HCT116 (cell line): Measurements from ENCODE around the gene JAK2. TPM values are rescaled to one million over a fixed set of nuclear protein-coding genes. Genes with fewer than 3 reads are reported as not detected.

Source experiments
- ATAC-seq: fragments of 200-7000 bp; cut with Tn5 transposase; 2 replicates; pipeline ENCODE4 v1.9.1; 2020; ENCODE audit warnings: mild to moderate bottlenecking, moderate library complexity
- BruUV-seq: library from RNA; stranded (reverse); fragments of 400-500 nt; replicated peaks from 2 replicates; lab custom pipeline; 2021; lab: Mats Ljungman, UMichigan
- CTCF ChIA-PET: fragments of 300-600 bp; sonication (Branson Sonifier 250); formaldehyde crosslinking; loops from one replicate; lab custom pipeline; 2021; ENCODE audit warnings: antibody characterized with exemption; lab: Charles Lee
- POLR2A ChIA-PET: fragments of 300-600, 350-600 bp; sonication (Branson Sonifier 250); formaldehyde crosslinking; loops from one replicate; lab custom pipeline; 2021; ENCODE audit warnings: antibody characterized with exemption; lab: Charles Lee
- RAD21 ChIA-PET, 2 experiments: fragments of 300-600 bp; sonication (Branson Sonifier 250); formaldehyde crosslinking; loops; one replicate each; lab custom pipeline; 2023; ENCODE audit warnings: low total read pairs in 2 of 2; ENCODE audit not compliant: uncharacterized antibody in 2 of 2, unreplicated experiment in 2 of 2, low non-redundant PET in 1 of 2; lab: Charles Lee
- DNase-seq: peaks from one replicate; pipeline ENCODE4 v3.0.0-alpha.2; 2010; ENCODE audit warnings: low read depth, low spot score
- H2AFZ ChIP-seq: fragments of 200-600 bp; shearing (Covaris generic), sonication (generic); 2 replicates; pipeline ENCODE4 v1.6.1; 2017; ENCODE audit warnings: low read depth, mixed run types, mixed read lengths, antibody characterized with exemption, low read length; ENCODE audit not compliant: poor library complexity, severe bottlenecking
- H3K27ac ChIP-seq: 2 replicates; pipeline ENCODE4 v1.5.1; 2012; ENCODE audit warnings: low read depth, low read length
- H3K27me3 ChIP-seq: fragments of 200-600 bp; sonication (generic); 2 replicates; pipeline ENCODE4 v1.6.1; 2016; ENCODE audit warnings: mixed run types, low read length, mixed read lengths; ENCODE audit not compliant: insufficient read depth
- H3K36me3 ChIP-seq, 2 experiments: fragments of 200-500 bp in 1 of 2; fragments of 200-600 bp in 1 of 2; sonication (Bioruptor generic) in 1 of 2; sonication (generic) in 1 of 2; 2 replicates each; pipeline versions ENCODE4 v1.5.1 to v1.6.1; 2014 to 2016; ENCODE audit warnings: low read length in 2 of 2, inconsistent platforms in 1 of 2, mixed read lengths in 1 of 2, mixed run types in 1 of 2; ENCODE audit not compliant: insufficient read depth in 2 of 2, control insufficient read depth in 1 of 2
- H3K4me1 ChIP-seq, 2 experiments: fragments of 200-600 bp in 1 of 2; sonication (generic) in 1 of 2; 2 replicates each; pipeline versions ENCODE4 v1.5.1 to v1.6.1; 2012 to 2017; ENCODE audit warnings: low read length in 2 of 2, inconsistent platforms in 1 of 2, mild to moderate bottlenecking in 1 of 2, mixed read lengths in 1 of 2, mixed run types in 1 of 2, moderate library complexity in 1 of 2; ENCODE audit not compliant: insufficient read depth in 2 of 2, control insufficient read depth in 1 of 2
- H3K4me2 ChIP-seq: fragments of 200-600 bp; sonication (generic); 2 replicates; pipeline ENCODE4 v1.6.1; 2017; ENCODE audit warnings: mixed run types, low read length, mixed read lengths
- H3K4me3 ChIP-seq, 2 experiments: fragments of 200-600 bp in 1 of 2; sonication (generic) in 1 of 2; replicated peaks in 1 of 2; 2 replicates each; pipeline ENCODE4 v1.5.1; 2011 to 2016; ENCODE audit warnings: low read length in 2 of 2, control low read depth in 1 of 2, low read depth in 1 of 2, mild to moderate bottlenecking in 1 of 2, mixed read lengths in 1 of 2, mixed run types in 1 of 2
- H3K79me2 ChIP-seq: fragments of 200-600 bp; sonication (generic); 2 replicates; pipeline ENCODE4 v1.6.1; 2017; ENCODE audit warnings: mild to moderate bottlenecking, mixed run types, low read length, moderate library complexity, mixed read lengths; ENCODE audit not compliant: insufficient read depth
- H3K9ac ChIP-seq: fragments of 200-600 bp; sonication (generic); 2 replicates; pipeline ENCODE4 v1.6.1; 2016; ENCODE audit warnings: low read length, mixed read lengths
- H3K9me2 ChIP-seq: fragments of 200-600 bp; sonication (generic), shearing (Covaris generic); 2 replicates; pipeline ENCODE4 v1.6.1; 2017; ENCODE audit warnings: mixed run types, mild to moderate bottlenecking, moderate library complexity; ENCODE audit not compliant: insufficient read depth
- H3K9me3 ChIP-seq, 2 experiments: fragments of 200-500 bp in 1 of 2; fragments of 200-600 bp in 1 of 2; sonication (Bioruptor generic) in 1 of 2; sonication (generic) in 1 of 2; 2 replicates each; pipeline ENCODE4 v1.6.1; 2014 to 2017; ENCODE audit warnings: low read length in 2 of 2, mixed read lengths in 2 of 2, inconsistent platforms in 1 of 2, low read depth in 1 of 2, mild to moderate bottlenecking in 1 of 2, mixed run types in 1 of 2, moderate library complexity in 1 of 2; ENCODE audit not compliant: control insufficient read depth in 1 of 2, insufficient read depth in 1 of 2
- H4K20me1 ChIP-seq: fragments of 200-600 bp; sonication (generic), shearing (Covaris generic); 2 replicates; pipeline ENCODE4 v1.6.1; 2017; ENCODE audit warnings: mixed run types, mild to moderate bottlenecking, moderate library complexity; ENCODE audit not compliant: insufficient read depth
- CBX3 ChIP-seq: IDR thresholded peaks from 2 replicates; pipeline ENCODE4 v1.6.1; 2012; ENCODE audit warnings: low read depth
- CEBPB ChIP-seq: IDR thresholded peaks from 2 replicates; pipeline ENCODE4 v1.6.1; 2012; ENCODE audit warnings: low read depth
- EGR1 ChIP-seq: IDR thresholded peaks from 2 replicates; pipeline ENCODE4 v1.6.1; 2012; ENCODE audit warnings: low read depth
- EZH2 ChIP-seq: fragments of 200-600 bp; sonication (generic); IDR thresholded peaks from 2 replicates; pipeline ENCODE4 v1.6.1; 2017; ENCODE audit warnings: antibody characterized with exemption, mixed run types
- FOSL1 ChIP-seq: IDR thresholded peaks from 2 replicates; pipeline ENCODE4 v1.6.1; 2012; ENCODE audit warnings: low read depth
- POLR2A ChIP-seq: IDR thresholded peaks from 2 replicates; pipeline ENCODE4 v1.7.0; 2011; ENCODE audit warnings: borderline replicate concordance; ENCODE audit not compliant: insufficient read depth, insufficient read length; ENCODE audit errors: extremely low read depth
- POLR2AphosphoS5 ChIP-seq: IDR thresholded peaks from 2 replicates; pipeline ENCODE4 v1.6.1; 2011; ENCODE audit warnings: mild to moderate bottlenecking, low read depth, low read length, moderate library complexity
- SIN3A ChIP-seq: IDR thresholded peaks from 2 replicates; pipeline ENCODE4 v1.6.1; 2012; ENCODE audit warnings: low read depth
- SP1 ChIP-seq: IDR thresholded peaks from 2 replicates; pipeline ENCODE4 v1.6.1; 2012; ENCODE audit warnings: low read depth
- SRF ChIP-seq: IDR thresholded peaks from 2 replicates; pipeline ENCODE4 v1.6.1; 2012; ENCODE audit warnings: low read depth
- TCF7L2 ChIP-seq: IDR thresholded peaks from 2 replicates; pipeline ENCODE4 v1.7.0; 2011; ENCODE audit warnings: borderline replicate concordance, inconsistent platforms; ENCODE audit not compliant: insufficient read depth, insufficient read length; ENCODE audit errors: extremely low read depth
- intact Hi-C: fragments of 100-400 bp; cut with micrococcal nuclease; formaldehyde crosslinking; loops from 2 replicates; pipeline ENCODE4 v1.10.0; 2022
- total RNA-seq: library from RNA; stranded (reverse); gene quantifications from one replicate; pipeline ENCODE4 v1.2.1, GENCODE V29; 2021; ENCODE audit not compliant: unreplicated experiment
- TF ChIP-seq, protein P1 (sequence below): IDR thresholded peaks from 2 replicates; pipeline ENCODE4 v1.6.1; 2012; ENCODE audit warnings: low read depth
- TF ChIP-seq, protein P2 (sequence below): IDR thresholded peaks from 2 replicates; pipeline ENCODE4 v1.6.1; 2011; ENCODE audit warnings: mild to moderate bottlenecking, low read length, moderate library complexity; ENCODE audit not compliant: insufficient replicate concordance; ENCODE audit errors: extremely low read depth
- TF ChIP-seq, protein P3 (sequence below): IDR thresholded peaks from 2 replicates; pipeline ENCODE4 v1.6.1; 2012

Gene JAK2
- total RNA-seq, 1 experiment from 2014 or later = 4.6 TPM

DNA sequence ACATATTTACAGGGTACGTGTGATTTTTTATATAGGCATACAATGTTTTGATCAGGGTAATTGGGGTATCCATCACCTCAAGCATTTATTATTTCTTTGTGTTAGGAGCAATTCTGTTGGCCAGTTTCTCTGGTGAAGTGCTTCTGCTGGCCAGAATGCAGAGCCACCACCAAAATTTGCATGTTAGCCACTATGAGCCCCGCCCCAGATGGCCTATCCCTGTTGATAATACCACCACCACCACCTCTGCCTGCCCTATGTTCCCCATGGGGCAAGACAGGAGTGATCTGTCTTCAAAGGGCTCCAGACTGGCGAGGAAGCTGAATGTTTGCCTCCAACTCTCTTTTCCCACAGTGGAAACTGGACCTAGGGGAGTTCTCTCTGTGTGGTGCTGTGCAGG, 26.0 kb upstream of the JAK2 start (continued):
- TF ChIP-seq, protein P1, sequence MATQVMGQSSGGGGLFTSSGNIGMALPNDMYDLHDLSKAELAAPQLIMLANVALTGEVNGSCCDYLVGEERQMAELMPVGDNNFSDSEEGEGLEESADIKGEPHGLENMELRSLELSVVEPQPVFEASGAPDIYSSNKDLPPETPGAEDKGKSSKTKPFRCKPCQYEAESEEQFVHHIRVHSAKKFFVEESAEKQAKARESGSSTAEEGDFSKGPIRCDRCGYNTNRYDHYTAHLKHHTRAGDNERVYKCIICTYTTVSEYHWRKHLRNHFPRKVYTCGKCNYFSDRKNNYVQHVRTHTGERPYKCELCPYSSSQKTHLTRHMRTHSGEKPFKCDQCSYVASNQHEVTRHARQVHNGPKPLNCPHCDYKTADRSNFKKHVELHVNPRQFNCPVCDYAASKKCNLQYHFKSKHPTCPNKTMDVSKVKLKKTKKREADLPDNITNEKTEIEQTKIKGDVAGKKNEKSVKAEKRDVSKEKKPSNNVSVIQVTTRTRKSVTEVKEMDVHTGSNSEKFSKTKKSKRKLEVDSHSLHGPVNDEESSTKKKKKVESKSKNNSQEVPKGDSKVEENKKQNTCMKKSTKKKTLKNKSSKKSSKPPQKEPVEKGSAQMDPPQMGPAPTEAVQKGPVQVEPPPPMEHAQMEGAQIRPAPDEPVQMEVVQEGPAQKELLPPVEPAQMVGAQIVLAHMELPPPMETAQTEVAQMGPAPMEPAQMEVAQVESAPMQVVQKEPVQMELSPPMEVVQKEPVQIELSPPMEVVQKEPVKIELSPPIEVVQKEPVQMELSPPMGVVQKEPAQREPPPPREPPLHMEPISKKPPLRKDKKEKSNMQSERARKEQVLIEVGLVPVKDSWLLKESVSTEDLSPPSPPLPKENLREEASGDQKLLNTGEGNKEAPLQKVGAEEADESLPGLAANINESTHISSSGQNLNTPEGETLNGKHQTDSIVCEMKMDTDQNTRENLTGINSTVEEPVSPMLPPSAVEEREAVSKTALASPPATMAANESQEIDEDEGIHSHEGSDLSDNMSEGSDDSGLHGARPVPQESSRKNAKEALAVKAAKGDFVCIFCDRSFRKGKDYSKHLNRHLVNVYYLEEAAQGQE = no peak
- no peak for TF ChIP-seq POLR2AphosphoS5
- TF ChIP-seq EZH2 = no peak
- no peak for TF ChIP-seq POLR2A
- TF ChIP-seq SRF = no peak
- no peak for TF ChIP-seq EGR1
- no peak for TF ChIP-seq CEBPB

DNA sequence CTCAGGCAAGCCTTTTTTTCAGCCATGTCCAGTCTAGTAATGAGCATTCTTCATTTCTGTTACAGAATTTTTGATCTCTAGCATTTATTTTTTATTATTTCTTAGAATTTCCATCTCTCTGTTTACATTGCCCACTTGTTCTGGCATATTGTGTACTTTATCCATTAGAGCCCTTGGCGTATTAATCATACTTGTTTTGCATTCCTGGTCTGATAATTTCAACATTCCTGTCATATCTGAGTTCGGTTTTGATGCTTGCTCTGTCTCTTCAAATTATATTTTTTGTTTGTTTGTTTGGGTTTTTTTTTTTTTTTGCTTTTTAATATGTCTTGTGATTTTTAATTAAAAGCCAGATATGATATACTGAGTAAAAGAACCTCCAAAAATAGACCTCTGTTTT, 23.0 kb upstream of the JAK2 start:
- no peaks in the 10 kb centered on the region for H3K27me3 ChIP-seq
- H3K4me2 ChIP-seq = no peak overlapping the region
- H4K20me1 ChIP-seq = no peaks in the 10 kb centered on the region
- H3K36me3 ChIP-seq = no peaks in the 10 kb centered on the region
- no peak for TF ChIP-seq EZH2
- TF ChIP-seq SIN3A = no peak
- TF ChIP-seq, protein P2, sequence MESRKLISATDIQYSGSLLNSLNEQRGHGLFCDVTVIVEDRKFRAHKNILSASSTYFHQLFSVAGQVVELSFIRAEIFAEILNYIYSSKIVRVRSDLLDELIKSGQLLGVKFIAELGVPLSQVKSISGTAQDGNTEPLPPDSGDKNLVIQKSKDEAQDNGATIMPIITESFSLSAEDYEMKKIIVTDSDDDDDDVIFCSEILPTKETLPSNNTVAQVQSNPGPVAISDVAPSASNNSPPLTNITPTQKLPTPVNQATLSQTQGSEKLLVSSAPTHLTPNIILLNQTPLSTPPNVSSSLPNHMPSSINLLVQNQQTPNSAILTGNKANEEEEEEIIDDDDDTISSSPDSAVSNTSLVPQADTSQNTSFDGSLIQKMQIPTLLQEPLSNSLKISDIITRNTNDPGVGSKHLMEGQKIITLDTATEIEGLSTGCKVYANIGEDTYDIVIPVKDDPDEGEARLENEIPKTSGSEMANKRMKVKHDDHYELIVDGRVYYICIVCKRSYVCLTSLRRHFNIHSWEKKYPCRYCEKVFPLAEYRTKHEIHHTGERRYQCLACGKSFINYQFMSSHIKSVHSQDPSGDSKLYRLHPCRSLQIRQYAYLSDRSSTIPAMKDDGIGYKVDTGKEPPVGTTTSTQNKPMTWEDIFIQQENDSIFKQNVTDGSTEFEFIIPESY = no peak
- TF ChIP-seq POLR2A = no peak
- TF ChIP-seq, protein P1 = no peak
- no peak for TF ChIP-seq EGR1
- TF ChIP-seq, protein P3, sequence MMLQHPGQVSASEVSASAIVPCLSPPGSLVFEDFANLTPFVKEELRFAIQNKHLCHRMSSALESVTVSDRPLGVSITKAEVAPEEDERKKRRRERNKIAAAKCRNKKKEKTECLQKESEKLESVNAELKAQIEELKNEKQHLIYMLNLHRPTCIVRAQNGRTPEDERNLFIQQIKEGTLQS = no peak
- no peak for TF ChIP-seq CBX3
- TF ChIP-seq TCF7L2 = no peak
- TF ChIP-seq SP1 = no peak
- TF ChIP-seq FOSL1 = no peak
- intact Hi-C loops = no loop called here
- no peak overlapping the region for H3K4me3 ChIP-seq
- no TSS peak for BruUV-seq
- ChIA-PET RAD21 (no interaction called here), CTCF (no interaction called here), POLR2A (no interaction called here)
- H2AFZ ChIP-seq = no peak overlapping the region
- H3K79me2 ChIP-seq = no peaks in the 10 kb centered on the region
- no peaks in the 10 kb centered on the region for H3K9me3 ChIP-seq
- ATAC-seq (no peak), DNase-seq (no peak)
- H3K9ac ChIP-seq = no peak overlapping the region
- no peaks in the 10 kb centered on the region for H3K4me1 ChIP-seq
- no peak overlapping the region for H3K27ac ChIP-seq
- no peaks in the 10 kb centered on the region for H3K9me2 ChIP-seq
